Kidney (tissue), 14 donors: Measurements from ENCODE around the gene CRTC2. TPM values are rescaled to one million over a fixed set of nuclear protein-coding genes. Genes with fewer than 3 reads are reported as not detected.

Experiments
- DNase-seq, 5 donors: peaks; one replicate each; pipeline ENCODE4 v3.0.0-alpha.2; 2013 to 2020
- FAIRE-seq: peaks from 2 replicates; lab custom pipeline; 2012; peaks lifted over from hg19 to GRCh38; lab: Jason Lieb, UNC
- H3K27ac ChIP-seq, 2 donors: one replicate each; pipeline ENCODE4 v1.7.0; 2013; ENCODE audit warnings: low read depth in 2 of 2, low read length in 2 of 2, inconsistent platforms in 1 of 2
- H3K27me3 ChIP-seq: one replicate; pipeline ENCODE4 v1.7.1; 2013; ENCODE audit warnings: low read length, inconsistent platforms; ENCODE audit not compliant: control insufficient read depth, insufficient read depth
- H3K36me3 ChIP-seq, 3 donors: one replicate each; pipeline versions ENCODE4 v1.7.0 to v1.7.1; 2013; ENCODE audit warnings: low read length in 3 of 3, control low read depth in 1 of 3, inconsistent platforms in 1 of 3; ENCODE audit not compliant: insufficient read depth in 3 of 3, control insufficient read depth in 2 of 3
- H3K4me1 ChIP-seq, 3 donors: one replicate each; pipeline versions ENCODE4 v1.7.0 to v1.7.1; 2013; ENCODE audit warnings: low read length in 3 of 3, inconsistent platforms in 1 of 3, low read depth in 1 of 3; ENCODE audit not compliant: control insufficient read depth in 2 of 3, insufficient read depth in 2 of 3
- H3K4me3 ChIP-seq, 3 donors: one replicate each; pipeline versions ENCODE4 v1.7.0 to v1.8.1; 2013; ENCODE audit warnings: low read length in 3 of 3, control low read depth in 1 of 3, inconsistent platforms in 1 of 3
- H3K9ac ChIP-seq, 3 donors: one replicate each; pipeline versions ENCODE4 v1.7.0 to v1.7.1; 2013; ENCODE audit warnings: low read length in 3 of 3, control low read depth in 1 of 3, inconsistent platforms in 1 of 3
- H3K9me3 ChIP-seq, 3 donors: one replicate each; pipeline versions ENCODE4 v1.7.0 to v1.7.1; 2013; ENCODE audit warnings: low read length in 3 of 3, control low read depth in 1 of 3, inconsistent platforms in 1 of 3; ENCODE audit not compliant: control insufficient read depth in 2 of 3, insufficient read depth in 1 of 3
- intact Hi-C: fragments of 100-400 bp; cut with DNase I; formaldehyde crosslinking; loops from one replicate; pipeline ENCODE4 v1.11.1; 2022
- polyA plus RNA-seq: library from polyadenylated mRNA; stranded (reverse); fragments of 350-450 nt; fragmentation: Illumina TruSeq; extraction: RNeasy Lipid Tissue Mini Kit (QIAGEN cat#74804); gene quantifications from one replicate; pipeline ENCODE4 v1.2.3, GENCODE V29; 2014; ENCODE audit warnings: low read depth, low replicate concordance; ENCODE audit not compliant: insufficient read depth
- total RNA-seq: library from RNA; stranded (reverse); fragmentation: NEBNext Ultra II Directional; extraction: Animal tissue kit (Norgen Biotek cat#: 25700); gene quantifications from one replicate; pipeline ENCODE4 v1.2.1, GENCODE V29; 2021
- TF ChIP-seq, protein P1 (sequence below): IDR thresholded peaks from 3 replicates; pipeline ENCODE4 v1.5.1; 2012; ENCODE audit warnings: mild to moderate bottlenecking, moderate library complexity, borderline replicate concordance; ENCODE audit not compliant: insufficient read depth; ENCODE audit errors: extremely low read depth
- donor health status: control.
- donor health status: control.
- donor health status: control.
- donor health status: control.
- donor health status: control.
- donor health status: DM: yes; HTN: yes; CAD: no.
- donor health status: Normal renal cell carcinoma (clear cell type).

The CRTC2 gene
- total and polyA plus RNA-seq, 2 donors from 2014 or later: 28.6 to 44.8 TPM

DNA sequence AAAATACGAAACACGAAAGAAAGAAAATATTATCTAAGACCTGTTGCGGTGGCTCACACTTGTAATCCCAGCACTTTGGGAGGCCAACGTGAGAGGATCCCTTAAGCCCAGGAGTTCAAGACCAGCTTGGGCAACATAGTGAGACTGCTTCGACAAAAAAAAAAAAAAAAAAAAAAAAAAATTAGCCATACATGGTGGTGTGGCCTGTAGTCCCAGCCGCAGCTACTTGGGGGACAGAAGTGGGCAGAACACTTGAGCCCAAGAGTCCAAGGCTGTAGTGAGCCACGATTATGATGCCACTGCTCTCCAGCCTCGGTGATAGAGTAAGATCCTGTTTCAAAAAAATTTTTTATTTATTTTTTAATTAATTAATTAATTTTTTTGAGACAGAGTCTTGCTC lies 29.2 kb upstream of the CRTC2 start:
- H3K4me3 ChIP-seq: no peak overlapping the region
- intact Hi-C loops: loop anchor here (10.0 kb wide), 1 partner anchor 193 kb away; no protein-coding TSS in a partner anchor
- no peak overlapping the region for H3K27ac ChIP-seq
- no peak for FAIRE-seq
- no peaks in the 10 kb centered on the region for H3K9me3 ChIP-seq
- DNase-seq: no peak
- no peak overlapping the region for H3K9ac ChIP-seq
- H3K27me3 ChIP-seq: no peaks in the 10 kb centered on the region
- peaks cover 6 to 22% (median 19%) of the 10 kb centered on the region in 3 donors for H3K4me1 ChIP-seq
- H3K36me3 ChIP-seq: peaks cover 2 to 10% (median 2%) of the 10 kb centered on the region in 3 donors
- TF ChIP-seq, protein P1, sequence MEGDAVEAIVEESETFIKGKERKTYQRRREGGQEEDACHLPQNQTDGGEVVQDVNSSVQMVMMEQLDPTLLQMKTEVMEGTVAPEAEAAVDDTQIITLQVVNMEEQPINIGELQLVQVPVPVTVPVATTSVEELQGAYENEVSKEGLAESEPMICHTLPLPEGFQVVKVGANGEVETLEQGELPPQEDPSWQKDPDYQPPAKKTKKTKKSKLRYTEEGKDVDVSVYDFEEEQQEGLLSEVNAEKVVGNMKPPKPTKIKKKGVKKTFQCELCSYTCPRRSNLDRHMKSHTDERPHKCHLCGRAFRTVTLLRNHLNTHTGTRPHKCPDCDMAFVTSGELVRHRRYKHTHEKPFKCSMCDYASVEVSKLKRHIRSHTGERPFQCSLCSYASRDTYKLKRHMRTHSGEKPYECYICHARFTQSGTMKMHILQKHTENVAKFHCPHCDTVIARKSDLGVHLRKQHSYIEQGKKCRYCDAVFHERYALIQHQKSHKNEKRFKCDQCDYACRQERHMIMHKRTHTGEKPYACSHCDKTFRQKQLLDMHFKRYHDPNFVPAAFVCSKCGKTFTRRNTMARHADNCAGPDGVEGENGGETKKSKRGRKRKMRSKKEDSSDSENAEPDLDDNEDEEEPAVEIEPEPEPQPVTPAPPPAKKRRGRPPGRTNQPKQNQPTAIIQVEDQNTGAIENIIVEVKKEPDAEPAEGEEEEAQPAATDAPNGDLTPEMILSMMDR: no peak

DNA sequence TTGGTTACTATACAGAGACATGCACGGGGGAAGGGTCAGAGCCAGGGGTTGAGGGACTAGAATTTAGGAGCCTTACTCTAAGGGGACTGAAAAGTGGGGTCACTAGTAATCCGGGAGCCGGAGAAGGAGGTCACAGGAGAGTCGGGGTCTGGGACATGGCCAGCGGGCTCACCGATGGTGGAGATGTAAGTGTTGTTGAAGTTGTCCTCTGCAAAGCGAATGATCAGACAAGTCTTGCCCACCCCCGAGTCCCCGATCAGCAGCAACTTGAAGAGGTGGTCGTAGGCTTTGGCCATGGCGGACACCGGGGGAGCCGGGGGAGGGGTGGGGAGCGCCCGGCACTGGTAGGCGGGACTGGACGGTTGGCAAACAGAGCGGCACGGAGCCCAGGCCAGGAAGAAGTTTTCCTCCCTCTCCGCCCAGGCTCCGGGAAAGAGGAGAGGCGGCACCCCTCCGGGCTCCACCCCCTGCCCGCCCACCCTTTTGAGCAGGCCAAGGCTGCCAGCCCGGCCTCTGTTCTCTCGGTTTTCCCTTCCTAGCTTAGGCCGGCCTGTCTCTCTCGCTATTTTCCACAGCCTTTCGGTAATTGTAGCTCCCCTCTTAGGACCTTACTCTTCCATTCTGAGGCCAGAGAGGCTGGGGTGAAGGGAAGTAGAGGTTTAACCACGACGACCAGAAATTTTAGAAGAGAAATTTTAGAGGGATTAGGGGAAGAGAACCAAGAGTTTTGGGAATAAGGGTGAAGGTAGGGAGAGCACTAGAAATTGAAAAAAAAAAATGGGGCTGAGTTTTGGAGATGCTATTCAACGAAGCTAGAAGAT lies 27.7 kb upstream of the CRTC2 start, which contains the start of gene RAB13:
Gene RAB13 (minus strand): TSS at position 399 of the 821 bp plus-strand sequence. CDS start 103 bp downstream, at position 296.
- no peaks in the 10 kb centered on the region for H3K9me3 ChIP-seq
- H3K4me1 ChIP-seq: peaks cover 0 to 15% (median 6%) of the 10 kb centered on the region in 3 donors
- FAIRE-seq (no peak), DNase-seq (peak; percentile 94 to 96 (median 95))
- H3K4me3 ChIP-seq: peak within 1 kb of the TSS; percentile 86 to 96 (median 94)
- no peaks in the 10 kb centered on the region for H3K27me3 ChIP-seq
- TF ChIP-seq, protein P1: no peak
- H3K36me3 ChIP-seq: no peaks in the 10 kb centered on the region
- H3K27ac ChIP-seq: peak within 1 kb of the TSS; percentile 90 to 92
- intact Hi-C loops: loop anchor here (10.0 kb wide), 1 partner anchor 191 kb away; no protein-coding TSS in a partner anchor
- H3K9ac ChIP-seq: peak within 1 kb of the TSS; percentile 76 to 96 (median 95)

DNA sequence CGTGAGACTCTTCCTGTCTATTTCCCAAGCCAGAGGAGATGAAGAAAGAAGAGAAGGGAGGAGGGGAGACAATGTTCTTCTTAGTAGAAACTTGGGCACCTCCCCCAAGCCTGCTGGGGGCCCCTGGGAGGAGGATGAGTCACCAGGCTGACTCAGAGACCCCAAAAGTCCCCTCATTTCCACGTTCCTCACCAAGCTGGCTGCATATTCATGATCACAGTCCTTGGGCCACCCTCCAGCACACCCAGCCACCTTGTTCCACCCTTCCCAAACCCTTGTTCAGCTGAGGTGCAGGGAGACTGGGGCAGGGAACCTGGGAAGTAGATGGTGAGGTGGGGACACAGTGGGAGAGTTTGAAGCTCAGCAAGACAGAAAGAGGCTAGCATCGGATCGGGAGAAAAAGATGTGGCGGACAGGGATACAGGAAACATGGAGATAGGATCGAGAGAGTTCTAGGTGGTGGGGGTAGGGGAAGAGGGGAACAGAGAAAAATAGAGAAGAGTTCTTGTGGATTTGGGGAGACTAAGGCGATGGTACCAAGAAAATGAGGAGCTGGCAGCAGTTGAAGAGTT lies 27.0 kb upstream of the CRTC2 start:
- Histone ChIP-seq H3K27me3 (no peaks in the 10 kb centered on the region), H3K9ac (peak overlapping the region; percentile 76 to 96 (median 95)), H3K36me3 (no peaks in the 10 kb centered on the region), H3K27ac (peak overlapping the region; percentile 82 to 92), H3K9me3 (no peaks in the 10 kb centered on the region), H3K4me3 (peak overlapping the region; percentile 86 to 96 (median 94)), H3K4me1 (peaks cover 0 to 15% (median 6%) of the 10 kb centered on the region in 3 donors)
- DNase-seq (peak in 4 of 5 donors; percentile 10 to 67 (median 47)), FAIRE-seq (no peak)
- TF ChIP-seq, protein P1: no peak
- intact Hi-C loops: loop anchor here (10.0 kb wide), 1 partner anchor 191 kb away; no protein-coding TSS in a partner anchor
